Panc1 (cell line): ENCODE measurements around the gene THBS1.

ENCODE experiments used
- CTCF ChIP-seq: fragments of 450-650 bp; IDR thresholded peaks from 2 replicates; pipeline ENCODE4 v1.5.1; 2017; ENCODE audit warnings: mild to moderate bottlenecking
- SIN3A ChIP-seq: IDR thresholded peaks from 2 replicates; pipeline ENCODE4 v1.6.1; 2012; ENCODE audit warnings: low read depth, mild to moderate bottlenecking, low read length, moderate library complexity, borderline replicate concordance; ENCODE audit not compliant: insufficient read depth
- TCF7L2 ChIP-seq: IDR thresholded peaks from 2 replicates; pipeline ENCODE4 v1.6.1; 2011; ENCODE audit warnings: mild to moderate bottlenecking, low read depth, low read length, inconsistent platforms

GRCh38 chr15:39598958-39599845 is 18.3 kb downstream of the THBS1 start:
- no peak for TF ChIP-seq CTCF
- no peak for TF ChIP-seq TCF7L2
- no peak for TF ChIP-seq SIN3A
